ENCODE data around the gene SH3D19.
"Not testable (repeated sequence)": the region's sequence is repeated elsewhere in the genome, so short reads cannot be mapped to it uniquely, and the experiment has no call there.

SH3D19 gene

DNA sequence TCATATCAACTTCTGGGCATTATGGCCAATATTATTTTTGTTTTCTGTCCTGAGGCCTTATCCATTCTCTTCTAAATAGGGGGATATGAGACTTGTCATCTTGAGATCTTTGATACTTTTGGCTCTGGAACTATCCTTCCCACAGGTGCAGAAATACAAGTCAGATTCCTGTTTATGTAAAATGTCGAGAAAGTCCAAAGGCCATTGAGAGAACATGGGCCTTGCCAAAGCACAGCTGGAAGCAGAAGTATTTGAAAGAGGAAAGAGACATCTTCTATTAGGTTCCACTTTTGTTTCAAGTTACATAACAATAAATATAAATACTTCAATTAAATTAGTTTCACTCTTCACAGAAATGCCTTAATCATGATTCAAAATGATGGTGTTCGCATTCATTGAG lies 69.3 kb downstream of the SH3D19 start:
- TF ChIP-seq, protein P1, sequence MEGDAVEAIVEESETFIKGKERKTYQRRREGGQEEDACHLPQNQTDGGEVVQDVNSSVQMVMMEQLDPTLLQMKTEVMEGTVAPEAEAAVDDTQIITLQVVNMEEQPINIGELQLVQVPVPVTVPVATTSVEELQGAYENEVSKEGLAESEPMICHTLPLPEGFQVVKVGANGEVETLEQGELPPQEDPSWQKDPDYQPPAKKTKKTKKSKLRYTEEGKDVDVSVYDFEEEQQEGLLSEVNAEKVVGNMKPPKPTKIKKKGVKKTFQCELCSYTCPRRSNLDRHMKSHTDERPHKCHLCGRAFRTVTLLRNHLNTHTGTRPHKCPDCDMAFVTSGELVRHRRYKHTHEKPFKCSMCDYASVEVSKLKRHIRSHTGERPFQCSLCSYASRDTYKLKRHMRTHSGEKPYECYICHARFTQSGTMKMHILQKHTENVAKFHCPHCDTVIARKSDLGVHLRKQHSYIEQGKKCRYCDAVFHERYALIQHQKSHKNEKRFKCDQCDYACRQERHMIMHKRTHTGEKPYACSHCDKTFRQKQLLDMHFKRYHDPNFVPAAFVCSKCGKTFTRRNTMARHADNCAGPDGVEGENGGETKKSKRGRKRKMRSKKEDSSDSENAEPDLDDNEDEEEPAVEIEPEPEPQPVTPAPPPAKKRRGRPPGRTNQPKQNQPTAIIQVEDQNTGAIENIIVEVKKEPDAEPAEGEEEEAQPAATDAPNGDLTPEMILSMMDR (IDR thresholded peaks at IDR 0.05; ENCODE audit: low read depth, low read length): no peak
- H3K4me3 ChIP-seq (ENCODE audit: low read depth, low read length): no peak overlapping the region

DNA sequence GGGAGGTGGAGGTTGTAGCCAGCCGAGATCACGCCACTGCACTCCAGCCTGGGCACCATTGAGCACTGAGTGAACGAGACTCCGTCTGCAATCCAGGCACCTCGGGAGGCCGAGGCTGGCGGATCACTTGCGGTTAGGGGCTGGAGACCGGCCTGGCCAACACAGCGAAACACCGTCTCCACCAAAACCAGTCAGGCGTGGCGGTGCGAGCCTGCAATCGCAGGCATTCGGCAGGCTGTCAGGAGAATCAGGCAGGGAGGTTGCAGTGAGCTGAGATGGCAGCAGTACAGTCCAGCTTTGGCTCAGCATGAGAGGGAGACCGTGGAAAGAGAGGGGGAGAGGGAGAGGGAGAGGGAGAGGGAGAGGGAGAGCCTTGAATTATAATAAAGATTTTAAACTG lies 69.7 kb downstream of the SH3D19 start:
- not testable (repeated sequence) for H3K4me3 ChIP-seq (ENCODE audit: low read depth, low read length)

DNA sequence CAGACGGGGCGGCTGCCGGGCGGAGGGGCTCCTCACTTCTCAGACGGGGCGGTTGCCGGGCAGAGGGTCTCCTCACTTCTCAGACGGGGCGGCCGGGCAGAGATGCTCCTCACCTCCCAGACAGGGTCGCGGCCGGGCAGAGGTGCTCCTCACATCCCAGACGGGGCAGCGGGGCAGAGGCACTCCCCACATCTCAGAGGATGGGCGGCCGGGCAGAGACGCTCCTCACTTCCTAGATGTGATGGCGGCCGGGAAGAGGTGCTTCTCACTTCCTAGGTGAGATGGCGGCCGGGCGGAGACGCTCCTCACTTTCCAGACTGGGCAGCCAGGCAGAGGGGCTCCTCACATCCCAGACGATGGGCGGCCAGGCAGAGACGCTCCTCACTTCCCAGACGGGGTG lies 70.2 kb downstream of the SH3D19 start:
- not testable (repeated sequence) for H3K4me3 ChIP-seq (ENCODE audit: low read depth, low read length)

DNA sequence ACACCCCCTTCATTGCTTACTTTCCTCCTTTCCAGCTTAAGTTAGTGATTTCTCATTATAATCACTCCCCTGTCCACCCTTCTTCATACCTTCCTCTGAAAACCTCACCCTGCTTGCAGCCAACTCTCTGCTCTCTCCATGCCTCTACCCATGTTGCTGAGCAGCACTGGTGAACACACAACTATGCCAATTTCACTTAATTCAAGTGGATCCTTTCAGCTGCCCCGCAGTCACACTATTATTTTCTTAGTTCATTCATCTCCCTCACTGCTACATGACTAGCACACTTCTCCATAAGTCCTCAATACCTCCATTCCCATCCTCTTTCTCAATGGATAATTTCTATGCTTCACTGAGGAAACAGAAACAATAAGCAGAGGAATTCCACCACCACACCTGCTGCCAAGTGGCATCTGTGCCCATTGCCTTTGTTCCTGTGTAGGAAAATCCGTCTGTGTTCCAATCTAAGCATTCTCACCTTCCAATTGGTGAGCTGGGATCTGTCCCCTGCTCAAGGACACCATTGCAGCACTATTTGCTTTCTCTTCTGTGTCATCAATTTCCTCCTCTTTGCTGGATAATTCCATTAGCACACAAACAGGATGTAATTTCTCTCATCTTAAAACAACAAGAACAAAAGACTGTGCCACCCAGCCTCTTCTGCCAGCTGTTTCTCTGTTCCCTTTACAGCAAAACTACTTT lies 73.7 kb downstream of the SH3D19 start:
- TF ChIP-seq, protein P1 (IDR thresholded peaks at IDR 0.05; ENCODE audit: low read depth, low read length): no peak
- H3K4me3 ChIP-seq (ENCODE audit: low read depth, low read length): no peak overlapping the region

DNA sequence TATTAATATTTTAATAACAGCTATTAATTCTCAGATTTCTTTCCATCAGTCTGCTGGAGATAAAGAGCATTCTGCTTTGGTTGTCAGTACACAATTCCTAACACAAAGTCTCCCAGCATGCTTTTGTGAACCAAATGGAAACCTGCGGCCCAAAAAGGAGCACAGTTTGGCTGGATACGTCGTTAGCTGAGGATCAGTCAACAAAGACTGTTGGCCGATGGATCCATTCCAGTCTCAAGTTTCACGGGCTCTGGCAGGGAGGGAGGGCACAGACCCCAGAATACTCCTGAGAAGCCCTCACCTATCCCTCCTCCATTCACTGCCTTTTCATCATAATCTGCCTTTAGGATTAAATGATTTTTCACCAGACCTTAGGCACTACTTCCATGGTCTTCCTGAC lies 74.7 kb downstream of the SH3D19 start:
- no peak overlapping the region for H3K4me3 ChIP-seq (ENCODE audit: low read depth, low read length)
- TF ChIP-seq, protein P1 (IDR thresholded peaks at IDR 0.05; ENCODE audit: low read depth, low read length): no peak

DNA sequence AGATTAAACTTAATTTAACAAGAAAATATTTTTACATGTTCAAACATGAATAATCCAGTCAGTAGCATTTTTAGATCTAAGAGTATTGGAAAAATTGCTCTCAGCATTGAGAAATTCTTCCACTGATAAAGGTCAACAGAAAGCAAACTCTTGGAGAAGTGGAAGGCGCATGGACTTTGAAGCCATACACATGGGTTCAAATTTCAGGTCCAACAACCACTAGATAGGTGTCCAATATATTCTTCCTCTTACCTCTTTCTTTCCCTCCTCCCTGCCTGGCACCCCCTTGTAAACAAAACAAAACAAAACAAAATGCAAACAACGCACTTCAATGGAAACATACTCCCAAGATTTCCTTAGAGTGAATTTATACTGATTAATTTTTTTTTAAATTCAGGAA lies 76.9 kb downstream of the SH3D19 start:
- H3K4me3 ChIP-seq (ENCODE audit: low read depth, low read length): no peak overlapping the region
- TF ChIP-seq, protein P1 (IDR thresholded peaks at IDR 0.05; ENCODE audit: low read depth, low read length): no peak

DNA sequence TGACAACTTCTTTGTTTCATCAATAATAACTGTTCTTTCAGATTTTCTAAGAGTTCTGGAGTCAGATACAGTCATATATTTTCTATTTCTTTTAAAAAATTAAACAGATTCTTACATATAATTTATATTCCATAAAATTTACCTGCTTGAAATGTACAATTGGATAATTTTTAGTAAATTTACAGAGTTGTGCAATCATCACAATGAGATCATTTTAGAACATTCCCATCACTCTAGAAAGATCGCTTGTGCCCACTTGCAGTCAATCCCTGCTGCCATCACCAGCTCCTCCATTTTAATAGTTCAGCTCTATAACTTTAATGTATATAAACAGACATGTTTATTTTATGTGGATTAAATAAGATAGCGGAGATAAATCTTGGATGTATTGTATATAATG lies 78.0 kb downstream of the SH3D19 start:
- TF ChIP-seq, protein P1 (IDR thresholded peaks at IDR 0.05; ENCODE audit: low read depth, low read length): no peak
- H3K4me3 ChIP-seq (ENCODE audit: low read depth, low read length): no peak overlapping the region

DNA sequence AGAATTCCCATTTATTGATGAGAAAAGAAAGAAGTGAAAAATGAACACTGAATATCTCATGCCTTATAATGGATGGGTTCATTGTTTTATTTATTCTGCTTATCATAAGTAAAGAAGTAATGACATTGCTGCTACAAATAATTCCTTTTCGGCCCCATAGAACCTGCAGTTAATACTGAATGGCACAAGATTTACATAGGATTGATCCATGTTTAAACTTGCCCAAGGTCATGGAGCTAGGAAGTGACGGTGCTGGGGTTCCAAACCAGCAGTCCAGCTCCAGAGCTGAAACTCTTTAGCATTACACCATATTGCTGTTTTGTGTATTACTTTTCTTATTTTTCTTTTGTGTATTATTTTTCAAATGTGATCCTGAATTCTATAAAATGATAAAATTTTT lies 78.7 kb downstream of the SH3D19 start:
- TF ChIP-seq, protein P1 (IDR thresholded peaks at IDR 0.05; ENCODE audit: low read depth, low read length): no peak
- no peak overlapping the region for H3K4me3 ChIP-seq (ENCODE audit: low read depth, low read length)

Measured in WI38 (cell line).